Measurements from ENCODE around the gene WBP2. TPM values are rescaled to one million over a fixed set of nuclear protein-coding genes. Genes with fewer than 3 reads are reported as not detected.

The WBP2 gene
- total and polyA plus RNA-seq, 2 of the 13 experiments (the other 11 are each of a cell fraction or from before 2014, with no cell fraction given): 29.2 to 29.5 TPM

- TF ChIP-seq, protein P1, sequence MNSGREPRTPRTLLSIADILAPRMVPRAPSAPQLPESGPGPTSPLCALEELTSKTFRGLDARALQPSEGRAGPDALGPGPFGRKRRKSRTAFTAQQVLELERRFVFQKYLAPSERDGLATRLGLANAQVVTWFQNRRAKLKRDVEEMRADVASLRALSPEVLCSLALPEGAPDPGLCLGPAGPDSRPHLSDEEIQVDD (CRISPR knock-in tag; IDR thresholded peaks at IDR 0.05; ENCODE audit: borderline replicate concordance): no peak
- TF ChIP-seq ZNF382 (CRISPR knock-in tag; IDR thresholded peaks at IDR 0.05; ENCODE audit: borderline replicate concordance): no peak
- TF ChIP-seq MEF2D (CRISPR knock-in tag; IDR thresholded peaks at IDR 0.05): 0 out of 2 replicates have a peak, but pooled peaks have one; percentile 31
- TF ChIP-seq, protein P2, sequence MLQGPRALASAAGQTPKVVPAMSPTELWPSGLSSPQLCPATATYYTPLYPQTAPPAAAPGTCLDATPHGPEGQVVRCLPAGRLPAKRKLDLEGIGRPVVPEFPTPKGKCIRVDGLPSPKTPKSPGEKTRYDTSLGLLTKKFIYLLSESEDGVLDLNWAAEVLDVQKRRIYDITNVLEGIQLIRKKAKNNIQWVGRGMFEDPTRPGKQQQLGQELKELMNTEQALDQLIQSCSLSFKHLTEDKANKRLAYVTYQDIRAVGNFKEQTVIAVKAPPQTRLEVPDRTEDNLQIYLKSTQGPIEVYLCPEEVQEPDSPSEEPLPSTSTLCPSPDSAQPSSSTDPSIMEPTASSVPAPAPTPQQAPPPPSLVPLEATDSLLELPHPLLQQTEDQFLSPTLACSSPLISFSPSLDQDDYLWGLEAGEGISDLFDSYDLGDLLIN (CRISPR knock-in tag; IDR thresholded peaks at IDR 0.05; ENCODE audit: borderline replicate concordance): no peak
- TF ChIP-seq DNMT1 (CRISPR knock-in tag; IDR thresholded peaks at IDR 0.05): 0 out of 2 replicates have a peak, but pooled peaks have one; percentile 3
- TF ChIP-seq, protein P3, sequence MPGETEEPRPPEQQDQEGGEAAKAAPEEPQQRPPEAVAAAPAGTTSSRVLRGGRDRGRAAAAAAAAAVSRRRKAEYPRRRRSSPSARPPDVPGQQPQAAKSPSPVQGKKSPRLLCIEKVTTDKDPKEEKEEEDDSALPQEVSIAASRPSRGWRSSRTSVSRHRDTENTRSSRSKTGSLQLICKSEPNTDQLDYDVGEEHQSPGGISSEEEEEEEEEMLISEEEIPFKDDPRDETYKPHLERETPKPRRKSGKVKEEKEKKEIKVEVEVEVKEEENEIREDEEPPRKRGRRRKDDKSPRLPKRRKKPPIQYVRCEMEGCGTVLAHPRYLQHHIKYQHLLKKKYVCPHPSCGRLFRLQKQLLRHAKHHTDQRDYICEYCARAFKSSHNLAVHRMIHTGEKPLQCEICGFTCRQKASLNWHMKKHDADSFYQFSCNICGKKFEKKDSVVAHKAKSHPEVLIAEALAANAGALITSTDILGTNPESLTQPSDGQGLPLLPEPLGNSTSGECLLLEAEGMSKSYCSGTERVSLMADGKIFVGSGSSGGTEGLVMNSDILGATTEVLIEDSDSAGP (CRISPR knock-in tag; IDR thresholded peaks at IDR 0.05; ENCODE audit: borderline replicate concordance): 0 out of 2 replicates have a peak, but pooled peaks have one; percentile 10
- no peak; the same call in 1 of the 2 replicates for TF ChIP-seq ZNF709 (CRISPR knock-in tag; IDR thresholded peaks at IDR 0.05)
- peak; percentile 69; the same call in 1 of the 2 replicates for TF ChIP-seq ZNF660 (CRISPR knock-in tag; IDR thresholded peaks at IDR 0.05; ENCODE audit: borderline replicate concordance, low read depth)
- TF ChIP-seq ZNF44 (CRISPR knock-in tag; IDR thresholded peaks at IDR 0.05): no peak
- no peak for TF ChIP-seq NCOA2 (CRISPR knock-in tag; IDR thresholded peaks at IDR 0.05)
- TF ChIP-seq ZNF672 (CRISPR knock-in tag; IDR thresholded peaks at IDR 0.05): no peak; the same call in 1 of the 2 replicates
- TF ChIP-seq ARNT2 (CRISPR knock-in tag; IDR thresholded peaks at IDR 0.05; ENCODE audit: low read depth): no peak
- TF ChIP-seq NFATC3 (CRISPR knock-in tag; IDR thresholded peaks at IDR 0.05): no peak
- TF ChIP-seq, protein P4, sequence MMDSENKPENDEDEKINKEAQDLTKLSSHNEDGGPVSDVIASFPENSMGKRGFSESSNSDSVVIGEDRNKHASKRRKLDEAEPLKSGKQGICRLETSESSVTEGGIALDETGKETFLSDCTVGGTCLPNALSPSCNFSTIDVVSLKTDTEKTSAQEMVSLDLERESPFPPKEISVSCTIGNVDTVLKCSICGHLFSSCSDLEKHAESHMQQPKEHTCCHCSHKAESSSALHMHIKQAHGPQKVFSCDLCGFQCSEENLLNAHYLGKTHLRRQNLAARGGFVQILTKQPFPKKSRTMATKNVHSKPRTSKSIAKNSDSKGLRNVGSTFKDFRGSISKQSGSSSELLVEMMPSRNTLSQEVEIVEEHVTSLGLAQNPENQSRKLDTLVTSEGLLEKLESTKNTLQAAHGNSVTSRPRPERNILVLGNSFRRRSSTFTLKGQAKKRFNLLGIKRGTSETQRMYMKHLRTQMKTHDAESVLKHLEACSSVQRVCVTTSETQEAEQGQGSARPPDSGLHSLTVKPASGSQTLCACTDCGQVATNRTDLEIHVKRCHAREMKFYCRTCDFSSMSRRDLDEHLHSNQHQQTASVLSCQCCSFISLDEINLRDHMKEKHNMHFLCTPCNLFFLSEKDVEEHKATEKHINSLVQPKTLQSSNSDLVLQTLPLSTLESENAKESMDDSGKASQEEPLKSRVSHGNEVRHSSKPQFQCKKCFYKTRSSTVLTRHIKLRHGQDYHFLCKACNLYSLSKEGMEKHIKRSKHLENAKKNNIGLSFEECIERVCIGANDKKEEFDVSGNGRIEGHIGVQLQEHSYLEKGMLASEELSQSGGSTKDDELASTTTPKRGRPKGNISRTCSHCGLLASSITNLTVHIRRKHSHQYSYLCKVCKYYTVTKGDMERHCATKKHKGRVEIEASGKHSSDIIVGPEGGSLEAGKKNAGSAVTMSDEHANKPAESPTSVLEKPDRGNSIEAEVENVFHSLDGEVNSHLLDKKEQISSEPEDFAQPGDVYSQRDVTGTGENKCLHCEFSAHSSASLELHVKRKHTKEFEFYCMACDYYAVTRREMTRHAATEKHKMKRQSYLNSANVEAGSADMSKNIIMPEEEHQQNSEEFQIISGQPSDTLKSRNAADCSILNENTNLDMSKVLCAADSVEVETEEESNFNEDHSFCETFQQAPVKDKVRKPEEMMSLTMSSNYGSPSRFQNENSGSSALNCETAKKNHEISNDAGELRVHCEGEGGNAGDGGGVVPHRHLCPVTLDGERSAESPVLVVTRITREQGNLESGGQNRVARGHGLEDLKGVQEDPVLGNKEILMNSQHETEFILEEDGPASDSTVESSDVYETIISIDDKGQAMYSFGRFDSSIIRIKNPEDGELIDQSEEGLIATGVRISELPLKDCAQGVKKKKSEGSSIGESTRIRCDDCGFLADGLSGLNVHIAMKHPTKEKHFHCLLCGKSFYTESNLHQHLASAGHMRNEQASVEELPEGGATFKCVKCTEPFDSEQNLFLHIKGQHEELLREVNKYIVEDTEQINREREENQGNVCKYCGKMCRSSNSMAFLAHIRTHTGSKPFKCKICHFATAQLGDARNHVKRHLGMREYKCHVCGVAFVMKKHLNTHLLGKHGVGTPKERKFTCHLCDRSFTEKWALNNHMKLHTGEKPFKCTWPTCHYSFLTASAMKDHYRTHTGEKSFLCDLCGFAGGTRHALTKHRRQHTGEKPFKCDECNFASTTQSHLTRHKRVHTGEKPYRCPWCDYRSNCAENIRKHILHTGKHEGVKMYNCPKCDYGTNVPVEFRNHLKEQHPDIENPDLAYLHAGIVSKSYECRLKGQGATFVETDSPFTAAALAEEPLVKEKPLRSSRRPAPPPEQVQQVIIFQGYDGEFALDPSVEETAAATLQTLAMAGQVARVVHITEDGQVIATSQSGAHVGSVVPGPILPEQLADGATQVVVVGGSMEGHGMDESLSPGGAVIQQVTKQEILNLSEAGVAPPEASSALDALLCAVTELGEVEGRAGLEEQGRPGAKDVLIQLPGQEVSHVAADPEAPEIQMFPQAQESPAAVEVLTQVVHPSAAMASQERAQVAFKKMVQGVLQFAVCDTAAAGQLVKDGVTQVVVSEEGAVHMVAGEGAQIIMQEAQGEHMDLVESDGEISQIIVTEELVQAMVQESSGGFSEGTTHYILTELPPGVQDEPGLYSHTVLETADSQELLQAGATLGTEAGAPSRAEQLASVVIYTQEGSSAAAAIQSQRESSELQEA (CRISPR knock-in tag; IDR thresholded peaks at IDR 0.05; ENCODE audit: not compliant biosample characterization): no peak
- no peak for TF ChIP-seq GPBP1L1 (CRISPR knock-in tag; IDR thresholded peaks at IDR 0.05)
Observed at GRCh38 chr17:75876938-75877751, 22.0 kb upstream of the WBP2 start (continued).

Data from HepG2 (cell line).